ENCODE measurements around the gene CADPS2. TPM values are rescaled to one million over a fixed set of nuclear protein-coding genes. Genes with fewer than 3 reads are reported as not detected.
A peak's percentile ranks its signal among the peaks of the same experiment; 100 is the strongest.

The CADPS2 gene
- total RNA-seq, 4 donors from 2014 or later: 27.7 to 46.2 (median 32.6) TPM

DNA sequence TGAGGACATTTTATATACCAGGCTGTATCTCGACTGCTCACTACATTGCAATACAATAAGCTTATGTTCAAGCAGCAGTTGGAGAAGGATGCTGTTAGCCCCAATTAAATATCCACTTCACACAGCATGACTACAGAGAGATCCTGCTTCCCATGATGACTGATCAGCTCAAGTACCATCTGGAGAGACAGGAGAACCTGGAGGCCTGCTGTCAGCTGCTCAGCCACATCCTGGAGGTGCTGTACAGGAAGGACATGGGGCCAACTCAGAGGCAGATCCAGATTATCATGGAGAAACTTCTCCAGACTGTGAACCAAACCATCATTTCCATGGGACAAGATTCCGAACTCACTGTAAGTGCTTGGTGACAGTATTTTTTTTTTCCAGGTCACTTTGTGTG is 209.8 kb downstream of the CADPS2 start:
- Histone ChIP-seq H3K9me3 (no peaks in the 10 kb centered on the region), H3K27ac (no peak overlapping the region), H3K4me3 (replicated peaks in 1 of 3) (no peak overlapping the region), H3K4me1 (peaks cover 7 to 10% of the 10 kb centered on the region in 2 donors), H3K27me3 (no peaks in the 10 kb centered on the region), H3K36me3 (no peaks in the 10 kb centered on the region)
- 88 to 92% methylated on average over 2 of the region's 2 CpGs for WGBS, 2 donors
- no peak for DNase-seq
- no peak for TF ChIP-seq POLR2A (IDR thresholded peaks at IDR 0.05)
- TF ChIP-seq, protein P1, sequence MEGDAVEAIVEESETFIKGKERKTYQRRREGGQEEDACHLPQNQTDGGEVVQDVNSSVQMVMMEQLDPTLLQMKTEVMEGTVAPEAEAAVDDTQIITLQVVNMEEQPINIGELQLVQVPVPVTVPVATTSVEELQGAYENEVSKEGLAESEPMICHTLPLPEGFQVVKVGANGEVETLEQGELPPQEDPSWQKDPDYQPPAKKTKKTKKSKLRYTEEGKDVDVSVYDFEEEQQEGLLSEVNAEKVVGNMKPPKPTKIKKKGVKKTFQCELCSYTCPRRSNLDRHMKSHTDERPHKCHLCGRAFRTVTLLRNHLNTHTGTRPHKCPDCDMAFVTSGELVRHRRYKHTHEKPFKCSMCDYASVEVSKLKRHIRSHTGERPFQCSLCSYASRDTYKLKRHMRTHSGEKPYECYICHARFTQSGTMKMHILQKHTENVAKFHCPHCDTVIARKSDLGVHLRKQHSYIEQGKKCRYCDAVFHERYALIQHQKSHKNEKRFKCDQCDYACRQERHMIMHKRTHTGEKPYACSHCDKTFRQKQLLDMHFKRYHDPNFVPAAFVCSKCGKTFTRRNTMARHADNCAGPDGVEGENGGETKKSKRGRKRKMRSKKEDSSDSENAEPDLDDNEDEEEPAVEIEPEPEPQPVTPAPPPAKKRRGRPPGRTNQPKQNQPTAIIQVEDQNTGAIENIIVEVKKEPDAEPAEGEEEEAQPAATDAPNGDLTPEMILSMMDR (IDR thresholded peaks at IDR 0.05): no peak
- intact Hi-C loops (cut with DNase I): no loop called here

DNA sequence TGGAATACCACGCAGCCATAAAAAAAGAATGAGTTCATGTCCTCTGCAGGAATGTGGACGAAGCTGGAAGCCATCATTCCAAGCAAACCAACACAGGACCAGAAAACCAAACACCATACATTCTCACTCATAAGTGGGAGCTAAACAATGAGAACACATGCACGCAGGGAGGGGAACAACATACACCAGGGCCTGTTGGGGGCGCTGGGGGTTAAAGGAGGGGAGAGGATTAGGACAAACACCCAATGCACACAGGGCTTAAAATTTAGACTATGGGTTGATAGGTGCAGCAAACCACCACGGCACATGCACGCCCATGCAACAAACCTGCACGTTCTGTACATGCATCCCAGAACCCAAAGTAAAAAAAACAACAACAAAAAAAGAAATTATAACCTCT is 210.6 kb downstream of the CADPS2 start:
- WGBS, 2 donors: 91 to 95% methylated on average over 7 of the region's 7 CpGs
- DNase-seq: no peak
- intact Hi-C loops (cut with DNase I): no loop called here
- Histone ChIP-seq H3K27ac (no peak overlapping the region), H3K4me3 (replicated peaks in 1 of 3) (no peak overlapping the region), H3K9me3 (no peaks in the 10 kb centered on the region), H3K4me1 (peaks cover 7 to 10% of the 10 kb centered on the region in 2 donors), H3K27me3 (no peaks in the 10 kb centered on the region), H3K36me3 (no peaks in the 10 kb centered on the region)
- no peak for TF ChIP-seq POLR2A (IDR thresholded peaks at IDR 0.05)
- TF ChIP-seq, protein P1 (IDR thresholded peaks at IDR 0.05): no peak

DNA sequence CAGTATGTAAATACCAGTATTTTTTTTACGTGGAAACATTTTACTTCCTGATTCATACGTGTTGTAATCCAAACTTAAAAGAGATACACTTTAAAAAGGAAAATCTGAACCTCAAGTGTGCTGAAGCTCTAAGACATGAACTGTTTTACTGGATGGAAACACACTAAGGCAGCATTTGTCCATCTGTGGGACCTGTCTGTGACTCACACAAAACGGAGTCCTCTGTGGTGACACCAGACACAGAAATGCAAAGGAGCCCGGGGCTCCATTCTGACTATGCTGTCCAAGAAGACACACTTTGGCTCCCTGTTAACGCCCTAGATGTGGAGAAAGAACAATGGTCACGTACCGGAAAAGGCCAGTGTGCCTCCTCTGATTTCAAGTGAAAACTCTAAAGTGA is 211.2 kb downstream of the CADPS2 start:
- peaks cover 7 to 10% of the 10 kb centered on the region in 2 donors for H3K4me1 ChIP-seq
- H3K27me3 ChIP-seq: no peaks in the 10 kb centered on the region
- no peaks in the 10 kb centered on the region for H3K9me3 ChIP-seq
- H3K36me3 ChIP-seq: no peaks in the 10 kb centered on the region
- WGBS, 2 donors: 67 to 76% methylated on average over 7 of the region's 7 CpGs
- DNase-seq: no peak
- no peak overlapping the region for H3K4me3 ChIP-seq (replicated peaks in 1 of 3)
- intact Hi-C loops (cut with DNase I): no loop called here
- TF ChIP-seq, protein P1 (IDR thresholded peaks at IDR 0.05): no peak
- TF ChIP-seq POLR2A (IDR thresholded peaks at IDR 0.05): no peak
- H3K27ac ChIP-seq: peak overlapping the region in 1 of 3 donors; percentile 5

DNA sequence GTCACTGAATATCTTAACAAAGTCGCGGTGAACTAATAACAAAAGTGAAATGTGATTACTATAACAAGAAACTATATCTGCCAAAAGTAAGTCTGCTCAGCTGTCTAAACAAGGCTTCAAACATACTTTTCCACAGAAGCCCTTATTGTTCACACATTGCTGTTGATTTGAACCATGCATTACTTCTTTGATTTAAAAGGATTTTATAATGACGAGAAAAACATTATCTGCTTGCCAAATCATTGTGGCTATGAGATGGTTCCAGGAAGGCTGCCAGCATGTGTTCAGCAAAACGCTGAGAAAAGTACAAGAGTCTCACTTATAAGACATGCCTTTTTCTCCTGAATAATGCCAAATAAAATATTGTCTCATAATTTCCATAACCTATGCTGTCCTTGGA is 211.8 kb downstream of the CADPS2 start:
- Histone ChIP-seq H3K4me3 (replicated peaks in 1 of 3) (no peak overlapping the region), H3K9me3 (no peaks in the 10 kb centered on the region), H3K36me3 (no peaks in the 10 kb centered on the region), H3K27ac (peak overlapping the region in 1 of 3 donors; percentile 5), H3K27me3 (no peaks in the 10 kb centered on the region), H3K4me1 (peaks cover 7 to 10% of the 10 kb centered on the region in 2 donors)
- 33 to 36% methylated on average over 4 of the region's 4 CpGs for WGBS, 2 donors
- peak; percentile 22 to 45 for DNase-seq
- TF ChIP-seq, protein P1 (IDR thresholded peaks at IDR 0.05): no peak
- no peak for TF ChIP-seq POLR2A (IDR thresholded peaks at IDR 0.05)
- intact Hi-C loops (cut with DNase I): no loop called here

DNA sequence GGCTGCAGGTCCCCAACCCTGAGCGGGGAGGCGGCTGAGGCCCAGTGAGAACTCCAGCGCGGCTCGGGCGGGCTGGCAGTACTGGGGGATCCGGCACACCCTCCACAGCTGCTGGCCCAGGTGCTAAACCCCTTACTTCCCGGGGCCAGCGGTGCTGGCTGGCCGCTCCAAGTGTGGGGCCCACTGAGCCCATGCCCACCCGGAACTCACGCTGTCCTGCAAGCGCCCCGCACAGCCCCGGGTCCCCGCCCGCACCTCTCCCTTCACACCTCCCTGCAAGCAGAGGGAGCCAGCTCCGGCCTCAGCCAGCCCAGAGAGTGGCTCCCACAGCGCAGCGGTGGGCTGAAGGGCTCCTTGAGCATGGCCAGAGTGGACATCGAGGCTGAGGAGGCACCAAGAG is 212.3 kb downstream of the CADPS2 start:
- WGBS, 2 donors: 94 to 97% methylated on average over 14 of the region's 21 CpGs
- H3K9me3 ChIP-seq: no peaks in the 10 kb centered on the region
- H3K27ac ChIP-seq: no peak overlapping the region
- no peaks in the 10 kb centered on the region for H3K36me3 ChIP-seq
- TF ChIP-seq, protein P1 (IDR thresholded peaks at IDR 0.05): no peak
- no peak for TF ChIP-seq POLR2A (IDR thresholded peaks at IDR 0.05)
- intact Hi-C loops (cut with DNase I): no loop called here
- H3K27me3 ChIP-seq: no peaks in the 10 kb centered on the region
- no peak overlapping the region for H3K4me3 ChIP-seq (replicated peaks in 1 of 3)
- DNase-seq: no peak
- H3K4me1 ChIP-seq: peaks cover 7 to 10% of the 10 kb centered on the region in 2 donors
